Epidermal melanocyte (primary cell): Measurements from ENCODE around the gene SPRYD4.
A peak's percentile ranks its signal among the peaks of the same experiment; 100 is the strongest.
"Not testable (repeated sequence)": the region's sequence is repeated elsewhere in the genome, so short reads cannot be mapped to it uniquely, and the experiment has no call there.

ENCODE experiments used
- DNase-seq: peaks from one replicate; pipeline ENCODE4 v3.0.0; 2011; ENCODE audit warnings: low spot score; ENCODE audit not compliant: insufficient read length

Gene SPRYD4

GRCh38 chr12:56476972-56477432 lies 8.6 kb downstream of the SPRYD4 start:
- DNase-seq: no peak

- DNase-seq: no peak
Measured at GRCh38 chr12:56477521-56478225, 9.3 kb downstream of the SPRYD4 start.

GRCh38 chr12:56479625-56480024 lies 11.2 kb downstream of the SPRYD4 start:
- DNase-seq: no peak

- DNase-seq: no peak
Measured at GRCh38 chr12:56484566-56484965, 16.2 kb downstream of the SPRYD4 start.

- no peak for DNase-seq
Measured at GRCh38 chr12:56486694-56487093, 18.3 kb downstream of the SPRYD4 start.

GRCh38 chr12:56487448-56488040 lies 19.2 kb downstream of the SPRYD4 start:
- no peak for DNase-seq

- DNase-seq: peak; percentile 69
Measured at GRCh38 chr12:56488041-56488955, 19.9 kb downstream of the SPRYD4 start, which contains the start of gene GLS2. GLS2 (minus strand) TSS chr12:56488161; CDS start chr12:56488118, 43 bp downstream.

- DNase-seq: no peak
Measured at GRCh38 chr12:56490360-56490759, 22.0 kb downstream of the SPRYD4 start.

- DNase-seq: not testable (repeated sequence)
Measured at GRCh38 chr12:56493409-56494105, 25.2 kb downstream of the SPRYD4 start.

- not testable (repeated sequence) for DNase-seq
Measured at GRCh38 chr12:56494106-56494415, 25.7 kb downstream of the SPRYD4 start.

GRCh38 chr12:56494481-56494880 lies 26.1 kb downstream of the SPRYD4 start:
- DNase-seq: not testable (repeated sequence)

- not testable (repeated sequence) for DNase-seq
Measured at GRCh38 chr12:56496704-56497103, 28.3 kb downstream of the SPRYD4 start.

- DNase-seq: not testable (repeated sequence)
Measured at GRCh38 chr12:56498126-56498902, 29.9 kb downstream of the SPRYD4 start.

GRCh38 chr12:56499452-56499851 lies 31.1 kb downstream of the SPRYD4 start:
- not testable (repeated sequence) for DNase-seq

- not testable (repeated sequence) for DNase-seq
Measured at GRCh38 chr12:56499879-56500278, 31.5 kb downstream of the SPRYD4 start.

GRCh38 chr12:56510786-56511185 lies 42.4 kb downstream of the SPRYD4 start:
- DNase-seq: no peak

GRCh38 chr12:56514014-56514318 lies 45.6 kb downstream of the SPRYD4 start:
- DNase-seq: not testable (repeated sequence)

- no peak for DNase-seq
Measured at GRCh38 chr12:56517854-56518253, 49.5 kb downstream of the SPRYD4 start.

- no peak for DNase-seq
Measured at GRCh38 chr12:56518570-56518969, 50.2 kb downstream of the SPRYD4 start.

- DNase-seq: no peak
Measured at GRCh38 chr12:56520048-56520447, 51.7 kb downstream of the SPRYD4 start.

- DNase-seq: no peak
Measured at GRCh38 chr12:56520506-56520905, 52.1 kb downstream of the SPRYD4 start.
